H1 (cell line): Measurements from ENCODE around the gene KRT85. TPM values are rescaled to one million over a fixed set of nuclear protein-coding genes. Genes with fewer than 3 reads are reported as not detected.
A peak's percentile ranks its signal among the peaks of the same experiment; 100 is the strongest.
"Not testable (repeated sequence)": the region's sequence is repeated elsewhere in the genome, so short reads cannot be mapped to it uniquely, and the experiment has no call there.

Experiments used
- CTCF ChIA-PET: fragments of 300-600 bp; sonication (Branson Sonifier 250); formaldehyde crosslinking; loops from one replicate; lab custom pipeline; 2021; ENCODE audit not compliant: partially characterized antibody; lab: Charles Lee
- POLR2A ChIA-PET: fragments of 300-600 bp; sonication (Branson Sonifier 250); formaldehyde crosslinking; loops from one replicate; lab custom pipeline; 2021; ENCODE audit warnings: inconsistent platforms; ENCODE audit not compliant: partially characterized antibody; lab: Charles Lee
- DNase-seq, 2 experiments: peaks; one replicate each; pipeline versions ENCODE4 v3.0.0 to v3.0.0-alpha.2; 2010 to 2022; ENCODE audit warnings: low spot score in 2 of 2, low read depth in 1 of 2, mixed read lengths in 1 of 2
- FAIRE-seq: peaks from 2 replicates; lab custom pipeline; 2011; peaks lifted over from hg19 to GRCh38; lab: Jason Lieb, UNC
- H2AFZ ChIP-seq: 2 replicates; pipeline ENCODE4 v1.8.1; 2012; ENCODE audit warnings: low read length, inconsistent platforms
- H2AK5ac ChIP-seq: 2 replicates; pipeline ENCODE4 v1.6.1; 2013; ENCODE audit warnings: low read depth, low read length
- H2BK120ac ChIP-seq: replicated peaks from 2 replicates; pipeline ENCODE3; 2013; ENCODE audit warnings: low read depth, low read length, inconsistent platforms
- H2BK12ac ChIP-seq: 2 replicates; pipeline ENCODE4 v1.6.1; 2013; ENCODE audit warnings: low read depth, low read length
- H2BK15ac ChIP-seq: 2 replicates; pipeline ENCODE4 v1.6.1; 2013; ENCODE audit warnings: low read length
- H2BK20ac ChIP-seq: 2 replicates; pipeline ENCODE4 v1.6.1; 2013; ENCODE audit warnings: low read length
- H2BK5ac ChIP-seq: 2 replicates; pipeline ENCODE4 v1.6.1; 2013; ENCODE audit warnings: low read depth, low read length
- H3K14ac ChIP-seq: 2 replicates; pipeline ENCODE4 v1.6.1; 2013; ENCODE audit warnings: inconsistent platforms; ENCODE audit not compliant: insufficient read length
- H3K18ac ChIP-seq: 2 replicates; pipeline ENCODE4 v1.6.1; 2013; ENCODE audit warnings: low read length; ENCODE audit errors: extremely low read depth
- H3K23ac ChIP-seq: 2 replicates; pipeline ENCODE4 v1.6.1; 2013; ENCODE audit warnings: inconsistent platforms; ENCODE audit not compliant: insufficient read length
- H3K23me2 ChIP-seq: 2 replicates; pipeline ENCODE4 v1.6.1; 2013; ENCODE audit warnings: low read depth, low read length
- H3K27ac ChIP-seq: 2 replicates; pipeline ENCODE4 v1.6.1; 2011; ENCODE audit warnings: low read depth, low read length, inconsistent platforms
- H3K27me3 ChIP-seq, 4 experiments: replicated peaks in 1 of 4; 1 replicate in 1 of 4; 2 replicates in 3 of 4; pipeline versions ENCODE4 v1.6.1 to v1.8.1; 2011 to 2013; ENCODE audit warnings: low read length in 3 of 4, mild to moderate bottlenecking in 3 of 4, inconsistent platforms in 2 of 4, mixed read lengths in 2 of 4, moderate library complexity in 1 of 4; ENCODE audit not compliant: control insufficient read depth in 3 of 4, insufficient read depth in 3 of 4; ENCODE audit errors: extremely low read depth in 1 of 4
- H3K36me3 ChIP-seq, 4 experiments: 2 replicates each; pipeline versions ENCODE4 v1.6.1 to v1.8.1; 2011 to 2013; ENCODE audit warnings: mild to moderate bottlenecking in 4 of 4, low read length in 3 of 4, moderate library complexity in 2 of 4, control low read depth in 1 of 4, inconsistent platforms in 1 of 4; ENCODE audit not compliant: insufficient read depth in 4 of 4, control insufficient read depth in 2 of 4
- H3K4ac ChIP-seq: replicated peaks from 2 replicates; pipeline ENCODE3; 2013; ENCODE audit warnings: low read length, low read depth, mixed read lengths, inconsistent platforms; ENCODE audit not compliant: insufficient read length
- H3K4me1 ChIP-seq, 4 experiments: replicated peaks in 1 of 4; 1 replicate in 1 of 4; 2 replicates in 3 of 4; pipeline versions ENCODE4 v1.6.1 to v1.8.1; 2011 to 2013; ENCODE audit warnings: low read length in 3 of 4, inconsistent platforms in 2 of 4, mixed read lengths in 1 of 4; ENCODE audit not compliant: insufficient read depth in 4 of 4, control insufficient read depth in 3 of 4
- H3K4me2 ChIP-seq, 2 experiments: 2 replicates each; pipeline versions ENCODE4 v1.6.1 to v1.8.1; 2011 to 2013; ENCODE audit warnings: low read depth in 2 of 2, low read length in 2 of 2, control low read depth in 1 of 2, inconsistent platforms in 1 of 2, mild to moderate bottlenecking in 1 of 2; ENCODE audit not compliant: insufficient read depth in 1 of 2
- H3K4me3 ChIP-seq, 4 experiments: fragments of 200-600, 300-600 bp in 1 of 4; sonication (generic), shearing (Covaris generic), sonication (Bioruptor Twin) in 1 of 4; 2 replicates each; pipeline versions ENCODE4 v1.5.1 to v1.8.1; 2011 to 2016; ENCODE audit warnings: low read length in 4 of 4, low read depth in 3 of 4, control low read depth in 2 of 4, inconsistent platforms in 2 of 4, mild to moderate bottlenecking in 2 of 4, mixed read lengths in 1 of 4, moderate library complexity in 1 of 4; ENCODE audit not compliant: insufficient read depth in 2 of 4; ENCODE audit errors: extremely low read depth in 1 of 4
- H3K56ac ChIP-seq: replicated peaks from 2 replicates; pipeline ENCODE3; 2013; ENCODE audit warnings: low read depth, mild to moderate bottlenecking, mixed read lengths, low read length, inconsistent platforms; ENCODE audit not compliant: insufficient read length
- H3K79me1 ChIP-seq: 2 replicates; pipeline ENCODE4 v1.6.1; 2013; ENCODE audit warnings: low read depth, low read length, control low read depth
- H3K79me2 ChIP-seq, 2 experiments: 2 replicates each; pipeline versions ENCODE4 v1.6.1 to v1.8.1; 2012 to 2013; ENCODE audit warnings: low read length in 2 of 2, mild to moderate bottlenecking in 2 of 2, inconsistent platforms in 1 of 2; ENCODE audit not compliant: insufficient read depth in 2 of 2, control insufficient read depth in 1 of 2
- H3K9ac ChIP-seq, 4 experiments: replicated peaks in 1 of 4; 1 replicate in 1 of 4; 2 replicates in 3 of 4; pipeline versions ENCODE4 v1.6.1 to v1.8.1; 2011 to 2013; ENCODE audit warnings: low read depth in 3 of 4, low read length in 3 of 4, control low read depth in 2 of 4, mild to moderate bottlenecking in 2 of 4, moderate library complexity in 2 of 4, inconsistent platforms in 1 of 4; ENCODE audit errors: extremely low read depth in 1 of 4
- H3K9me3 ChIP-seq, 2 experiments: 2 replicates each; pipeline versions ENCODE4 v1.6.1 to v1.8.1; 2012 to 2013; ENCODE audit warnings: mild to moderate bottlenecking in 2 of 2, moderate library complexity in 2 of 2, control low read depth in 1 of 2, inconsistent platforms in 1 of 2, low read depth in 1 of 2, low read length in 1 of 2, mixed read lengths in 1 of 2; ENCODE audit not compliant: insufficient read depth in 2 of 2
- H4K20me1 ChIP-seq, 2 experiments: replicated peaks in 1 of 2; 2 replicates each; pipeline versions ENCODE3 to v1.8.1; 2011 to 2013; ENCODE audit warnings: inconsistent platforms in 2 of 2, low read length in 2 of 2, mild to moderate bottlenecking in 1 of 2; ENCODE audit not compliant: insufficient read depth in 2 of 2, control insufficient read depth in 1 of 2
- H4K5ac ChIP-seq: 2 replicates; pipeline ENCODE4 v1.6.1; 2013; ENCODE audit warnings: low read length, low read depth, mixed read lengths, inconsistent platforms; ENCODE audit not compliant: insufficient read length
- H4K8ac ChIP-seq: 2 replicates; pipeline ENCODE4 v1.8.0; 2013; ENCODE audit warnings: mild to moderate bottlenecking, moderate library complexity, low read length, inconsistent platforms; ENCODE audit not compliant: insufficient read depth; ENCODE audit errors: extremely low read depth
- H4K91ac ChIP-seq: replicated peaks from 2 replicates; pipeline ENCODE3; 2013; ENCODE audit warnings: low read length, mixed read lengths, inconsistent platforms; ENCODE audit not compliant: insufficient read length
- CTCF ChIP-seq, 3 experiments: IDR thresholded peaks; 1 replicate in 2 of 3; 2 replicates in 1 of 3; pipeline versions ENCODE4 v1.5.1 to v1.6.1; 2011; ENCODE audit warnings: low read length in 3 of 3, mild to moderate bottlenecking in 3 of 3, inconsistent platforms in 2 of 3, low read depth in 1 of 3, moderate library complexity in 1 of 3; ENCODE audit not compliant: insufficient read depth in 1 of 3; ENCODE audit errors: control extremely low read depth in 1 of 3
- RAD21 ChIP-seq, 2 experiments: IDR thresholded peaks in 1 of 2; conservative IDR thresholded peaks in 1 of 2; 2 replicates each; pipeline ENCODE4 v1.6.1; 2011; ENCODE audit warnings: low read depth in 2 of 2, low read length in 2 of 2, improper control_type of control experiment in 1 of 2, inconsistent platforms in 1 of 2, mild to moderate bottlenecking in 1 of 2, moderate library complexity in 1 of 2
- WGBS, 2 experiments: shearing (Covaris generic) in 1 of 2; methylation state at CpG; one replicate each; pipeline versions ENCODE4 v1.1.6 to v1.1.7; 2013 to 2015; ENCODE audit warnings: low lambda C conversion rate in 2 of 2, mixed read lengths in 2 of 2, inconsistent platforms in 1 of 2, low coverage in 1 of 2, missing lambda C conversion rate in 1 of 2; ENCODE audit not compliant: insufficient replicate concordance in 2 of 2, insufficient coverage in 1 of 2, insufficient read length in 1 of 2; ENCODE audit errors: extremely low coverage in 1 of 2, missing lambda C conversion rate in 1 of 2; 5-methylcytosine and 5-hydroxymethylcytosine counted together
- polyA plus RNA-seq, 7 experiments: library from polyadenylated mRNA; depleted of rRNA in 3 of 7; stranded (reverse) in 5 of 7; unstranded in 2 of 7; fragments of >200 nt in 5 of 7; fragments of 200-250 nt in 2 of 7; gene quantifications; 1 replicate in 5 of 7; 2 replicates in 1 of 7; 4 replicates in 1 of 7; pipeline versions ENCODE4 v1.2.1 to v1.2.3, GENCODE V29; 2011 to 2013; ENCODE audit warnings: missing spikeins in 2 of 7, mixed read lengths in 2 of 7
- total RNA-seq: library from RNA; stranded (reverse); fragmentation: NEBNext Ultra II Directional; extraction: Animal tissue kit (Norgen Biotek cat#: 25700); gene quantifications from 2 replicates; pipeline ENCODE4 v1.2.1, GENCODE V29; 2021

Gene KRT85
- total and polyA plus RNA-seq, 2 of the 8 experiments (the other 6 are each of a cell fraction or from before 2014, with no cell fraction given) = not detected

DNA sequence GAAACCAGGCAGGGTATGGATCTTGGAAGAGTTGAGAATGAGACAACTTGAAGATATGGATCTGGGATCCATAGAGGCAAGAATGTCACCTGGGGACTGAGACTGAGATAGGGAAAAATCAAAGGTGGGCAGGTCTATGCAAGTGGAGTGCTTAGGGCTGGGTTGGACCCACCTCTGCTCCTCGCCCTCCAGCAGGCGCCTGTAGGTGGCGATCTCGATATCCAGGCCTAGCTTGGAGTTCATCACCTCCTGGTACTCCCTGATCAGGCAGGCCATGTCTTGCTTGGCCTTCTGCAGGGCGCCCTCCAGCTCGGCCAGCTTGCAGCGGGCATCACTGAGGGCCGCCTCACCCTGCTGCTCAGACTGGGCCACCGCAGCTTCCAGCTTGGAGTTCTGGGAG lies 51.6 kb downstream of the KRT85 start:
- H3K14ac ChIP-seq, H3K27me3 ChIP-seq, POLR2A ChIA-PET, H3K79me2 ChIP-seq, H2BK5ac ChIP-seq, H2BK20ac ChIP-seq, H3K56ac ChIP-seq, H4K91ac ChIP-seq, H4K20me1 ChIP-seq, H3K9ac ChIP-seq, H3K4me1 ChIP-seq, H3K4me2 ChIP-seq, H2BK15ac ChIP-seq, H3K79me1 ChIP-seq, H4K8ac ChIP-seq, H3K23ac ChIP-seq: not testable (repeated sequence)
- WGBS, 2 experiments = 30% methylated on average over 6 of the region's 9 CpGs; no CpG with 5 or more reads in 1 of the 2 experiments
- CTCF ChIA-PET = interaction anchor here (0.7 to 19.8 kb wide), 30 partner anchors 5 to 582 kb away, joined by 3 to 353 read pairs (median 4); partner anchors contain the start of genes KRT83 and KRT85
- peak; percentile 29 to 81 for DNase-seq
- TF ChIP-seq RAD21 (IDR thresholded peaks at IDR 0.05 in 1 of 2, conservative IDR thresholded peaks at IDR 0.05 in 1 of 2; ENCODE audit: low read depth in 2 of 2, low read length in 2 of 2) (peak; percentile 27 to 49; a peak in 3 of 4 replicates), CTCF (IDR thresholded peaks at IDR 0.05; ENCODE audit: control extremely low read depth in 1 of 3, insufficient read depth in 1 of 3, low read depth in 1 of 3, low read length in 3 of 3) (peak; percentile 68 to 80 (median 70))
- TF ChIP-seq, all 59 proteins: peak for 2; not testable (repeated sequence) for 57
- not testable (repeated sequence) for H3K36me3 ChIP-seq, H4K5ac ChIP-seq, H3K4ac ChIP-seq, H3K4me3 ChIP-seq, FAIRE-seq, H2BK120ac ChIP-seq, H3K27ac ChIP-seq, H2AK5ac ChIP-seq, H3K9me3 ChIP-seq, H2AFZ ChIP-seq, H3K18ac ChIP-seq, H2BK12ac ChIP-seq, H3K23me2 ChIP-seq
